ENCODE data around the gene FUCA2.

The FUCA2 gene

GRCh38 chr6:143501851-143502250 is 9.7 kb downstream of the FUCA2 start (continued):
- TF ChIP-seq, protein P1, sequence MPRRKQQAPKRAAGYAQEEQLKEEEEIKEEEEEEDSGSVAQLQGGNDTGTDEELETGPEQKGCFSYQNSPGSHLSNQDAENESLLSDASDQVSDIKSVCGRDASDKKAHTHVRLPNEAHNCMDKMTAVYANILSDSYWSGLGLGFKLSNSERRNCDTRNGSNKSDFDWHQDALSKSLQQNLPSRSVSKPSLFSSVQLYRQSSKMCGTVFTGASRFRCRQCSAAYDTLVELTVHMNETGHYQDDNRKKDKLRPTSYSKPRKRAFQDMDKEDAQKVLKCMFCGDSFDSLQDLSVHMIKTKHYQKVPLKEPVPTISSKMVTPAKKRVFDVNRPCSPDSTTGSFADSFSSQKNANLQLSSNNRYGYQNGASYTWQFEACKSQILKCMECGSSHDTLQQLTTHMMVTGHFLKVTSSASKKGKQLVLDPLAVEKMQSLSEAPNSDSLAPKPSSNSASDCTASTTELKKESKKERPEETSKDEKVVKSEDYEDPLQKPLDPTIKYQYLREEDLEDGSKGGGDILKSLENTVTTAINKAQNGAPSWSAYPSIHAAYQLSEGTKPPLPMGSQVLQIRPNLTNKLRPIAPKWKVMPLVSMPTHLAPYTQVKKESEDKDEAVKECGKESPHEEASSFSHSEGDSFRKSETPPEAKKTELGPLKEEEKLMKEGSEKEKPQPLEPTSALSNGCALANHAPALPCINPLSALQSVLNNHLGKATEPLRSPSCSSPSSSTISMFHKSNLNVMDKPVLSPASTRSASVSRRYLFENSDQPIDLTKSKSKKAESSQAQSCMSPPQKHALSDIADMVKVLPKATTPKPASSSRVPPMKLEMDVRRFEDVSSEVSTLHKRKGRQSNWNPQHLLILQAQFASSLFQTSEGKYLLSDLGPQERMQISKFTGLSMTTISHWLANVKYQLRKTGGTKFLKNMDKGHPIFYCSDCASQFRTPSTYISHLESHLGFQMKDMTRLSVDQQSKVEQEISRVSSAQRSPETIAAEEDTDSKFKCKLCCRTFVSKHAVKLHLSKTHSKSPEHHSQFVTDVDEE (CRISPR knock-in tag; IDR thresholded peaks at IDR 0.05), result no peak
- TF ChIP-seq SNAI2 (CRISPR knock-in tag; IDR thresholded peaks at IDR 0.05) (no peak), CSDC2 (CRISPR knock-in tag; IDR thresholded peaks at IDR 0.05) (no peak), ZFP3 (CRISPR knock-in tag; IDR thresholded peaks at IDR 0.05) (no peak), ZFP30 (CRISPR knock-in tag; IDR thresholded peaks at IDR 0.05) (no peak)

DNA sequence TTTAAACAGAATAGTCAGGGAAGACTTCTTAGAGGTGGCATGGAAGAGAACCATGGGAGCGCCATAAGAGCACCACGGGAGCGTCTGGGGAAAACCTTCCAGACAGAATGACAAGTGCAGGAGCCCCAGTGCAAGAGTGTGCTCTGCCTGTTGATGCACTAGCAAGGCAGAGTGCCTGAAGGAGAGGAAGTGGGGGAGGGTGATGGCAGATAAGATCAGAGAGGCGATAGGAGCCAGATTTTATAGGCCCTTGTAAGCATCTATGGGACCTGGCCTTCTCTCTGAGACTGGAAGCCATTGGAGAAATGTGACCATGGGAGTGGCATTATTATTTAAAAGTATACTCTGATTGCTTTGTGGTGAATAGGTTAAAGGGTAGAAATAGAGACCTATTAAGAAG is 13.1 kb downstream of the FUCA2 start:
- ATAC-seq, result no peak
- TF ChIP-seq ZNF70 (CRISPR knock-in tag; IDR thresholded peaks at IDR 0.05), result no peak
- no peak for TF ChIP-seq TCF4 (CRISPR knock-in tag; IDR thresholded peaks at IDR 0.05; ENCODE audit: borderline replicate concordance)
- no peak for TF ChIP-seq GLIS3 (CRISPR knock-in tag; IDR thresholded peaks at IDR 0.05)
- no peak for TF ChIP-seq ZC3H10 (CRISPR knock-in tag; IDR thresholded peaks at IDR 0.05)
- TF ChIP-seq SNAI2 (CRISPR knock-in tag; IDR thresholded peaks at IDR 0.05), result no peak
- TF ChIP-seq, protein P1 (CRISPR knock-in tag; IDR thresholded peaks at IDR 0.05), result no peak
- TF ChIP-seq ZNF8 (CRISPR knock-in tag; IDR thresholded peaks at IDR 0.05), result no peak
- no peak for TF ChIP-seq PPARA (CRISPR knock-in tag; IDR thresholded peaks at IDR 0.05; ENCODE audit: borderline replicate concordance)
- TF ChIP-seq CSDC2 (CRISPR knock-in tag; IDR thresholded peaks at IDR 0.05), result no peak
- TF ChIP-seq, protein P2, sequence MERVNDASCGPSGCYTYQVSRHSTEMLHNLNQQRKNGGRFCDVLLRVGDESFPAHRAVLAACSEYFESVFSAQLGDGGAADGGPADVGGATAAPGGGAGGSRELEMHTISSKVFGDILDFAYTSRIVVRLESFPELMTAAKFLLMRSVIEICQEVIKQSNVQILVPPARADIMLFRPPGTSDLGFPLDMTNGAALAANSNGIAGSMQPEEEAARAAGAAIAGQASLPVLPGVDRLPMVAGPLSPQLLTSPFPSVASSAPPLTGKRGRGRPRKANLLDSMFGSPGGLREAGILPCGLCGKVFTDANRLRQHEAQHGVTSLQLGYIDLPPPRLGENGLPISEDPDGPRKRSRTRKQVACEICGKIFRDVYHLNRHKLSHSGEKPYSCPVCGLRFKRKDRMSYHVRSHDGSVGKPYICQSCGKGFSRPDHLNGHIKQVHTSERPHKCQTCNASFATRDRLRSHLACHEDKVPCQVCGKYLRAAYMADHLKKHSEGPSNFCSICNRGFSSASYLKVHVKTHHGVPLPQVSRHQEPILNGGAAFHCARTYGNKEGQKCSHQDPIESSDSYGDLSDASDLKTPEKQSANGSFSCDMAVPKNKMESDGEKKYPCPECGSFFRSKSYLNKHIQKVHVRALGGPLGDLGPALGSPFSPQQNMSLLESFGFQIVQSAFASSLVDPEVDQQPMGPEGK (CRISPR knock-in tag; IDR thresholded peaks at IDR 0.05; ENCODE audit: borderline replicate concordance), result no peak
- TF ChIP-seq POU6F1 (CRISPR knock-in tag; IDR thresholded peaks at IDR 0.05; ENCODE audit: borderline replicate concordance, low read depth), result no peak
- TF ChIP-seq CREB5 (CRISPR knock-in tag; IDR thresholded peaks at IDR 0.05; ENCODE audit: low read depth), result no peak
- TF ChIP-seq RARB (CRISPR knock-in tag; IDR thresholded peaks at IDR 0.05), result no peak
- no peak for TF ChIP-seq ESRRG (CRISPR knock-in tag; IDR thresholded peaks at IDR 0.05)
- TF ChIP-seq CSRNP3 (CRISPR knock-in tag; IDR thresholded peaks at IDR 0.05), result no peak
- TF ChIP-seq OSR1 (CRISPR knock-in tag; IDR thresholded peaks at IDR 0.05), result no peak
- no peak for TF ChIP-seq ISL1 (CRISPR knock-in tag; IDR thresholded peaks at IDR 0.05)
- TF ChIP-seq ZFP3 (CRISPR knock-in tag; IDR thresholded peaks at IDR 0.05), result no peak
- TF ChIP-seq ZNF565 (CRISPR knock-in tag; conservative IDR thresholded peaks at IDR 0.05; ENCODE audit: low read depth), result no peak
- TF ChIP-seq ZFP30 (CRISPR knock-in tag; IDR thresholded peaks at IDR 0.05), result no peak

Data from SK-N-SH treated with all-trans-retinoic acid at 6 μM for 48 hours (cell line).